HepG2 (cell line): ENCODE data around the gene DNMT3A. TPM values are rescaled to one million over a fixed set of nuclear protein-coding genes. Genes with fewer than 3 reads are reported as not detected.
A peak's percentile ranks its signal among the peaks of the same experiment; 100 is the strongest.

Experiments used
- ARHGAP35 ChIP-seq: sonication (generic); formaldehyde crosslinking; IDR thresholded peaks from 2 replicates; pipeline ENCODE4 v1.9.0; 2022; ENCODE audit warnings: mild to moderate bottlenecking, inconsistent platforms, moderate library complexity, missing genetic modification reagents, borderline replicate concordance
- ASH2L ChIP-seq: fragments of 300-600, 200-600 bp; sonication (generic); IDR thresholded peaks from 2 replicates; pipeline ENCODE4 v1.7.0; 2017; ENCODE audit warnings: low read depth, mild to moderate bottlenecking, moderate library complexity, mixed read lengths, low read length; ENCODE audit not compliant: insufficient read length
- FOXK1 ChIP-seq: sonication (generic); formaldehyde crosslinking; IDR thresholded peaks from 2 replicates; pipeline ENCODE4 v1.4.0; 2020; ENCODE audit warnings: low read depth, missing genetic modification reagents, borderline replicate concordance
- KLF9 ChIP-seq: IDR thresholded peaks from 2 replicates; pipeline ENCODE4 v1.6.1; 2016; ENCODE audit warnings: low read depth
- KMT2B ChIP-seq: IDR thresholded peaks from 2 replicates; pipeline ENCODE4 v1.6.1; 2016; ENCODE audit warnings: missing genetic modification reagents, missing compliant biosample characterization
- POLR2AphosphoS5 ChIP-seq: IDR thresholded peaks from 2 replicates; pipeline ENCODE4 v1.6.1; 2012; ENCODE audit warnings: low read depth, low read length
- SALL1 ChIP-seq: sonication (generic); formaldehyde crosslinking; IDR thresholded peaks from 2 replicates; pipeline ENCODE4 v1.8.0; 2022; ENCODE audit warnings: mild to moderate bottlenecking, missing genetic modification reagents
- SETDB1 ChIP-seq: sonication (generic); formaldehyde crosslinking; IDR thresholded peaks from 2 replicates; pipeline ENCODE4 v1.5.1; 2020; ENCODE audit warnings: missing genetic modification reagents, mild to moderate bottlenecking, borderline replicate concordance
- TAF1 ChIP-seq: sonication (generic); formaldehyde crosslinking; IDR thresholded peaks from 2 replicates; pipeline ENCODE4 v1.4.0; 2020; ENCODE audit warnings: missing genetic modification reagents
- ZNF180 ChIP-seq: sonication (generic); formaldehyde crosslinking; IDR thresholded peaks from 2 replicates; pipeline ENCODE4 v1.4.0; 2020; ENCODE audit warnings: low read depth, missing genetic modification reagents, borderline replicate concordance
- ZNF530 ChIP-seq: sonication (generic); formaldehyde crosslinking; IDR thresholded peaks from 2 replicates; pipeline ENCODE4 v1.5.0; 2020; ENCODE audit warnings: low read depth, mild to moderate bottlenecking, missing genetic modification reagents
- ZNF768 ChIP-seq: sonication (generic); formaldehyde crosslinking; IDR thresholded peaks from 2 replicates; pipeline ENCODE4 v1.4.0; 2020; ENCODE audit warnings: missing genetic modification reagents
- ZNF777 ChIP-seq: sonication (generic); formaldehyde crosslinking; IDR thresholded peaks from 2 replicates; pipeline ENCODE4 v1.4.0; 2020; ENCODE audit warnings: missing genetic modification reagents
- ZSCAN9 ChIP-seq: IDR thresholded peaks from 2 replicates; pipeline ENCODE4 v1.6.1; 2016; ENCODE audit warnings: borderline replicate concordance
- polyA plus RNA-seq, 8 experiments: library from polyadenylated mRNA; depleted of rRNA in 3 of 8; stranded (reverse) in 7 of 8; unstranded in 1 of 8; fragments of >200 nt; fragmentation: Illumina TruSeq in 4 of 8; extraction: Trizol in 4 of 8; gene quantifications; 2 replicates each; pipeline versions ENCODE4 v1.2.1 to v1.2.3, GENCODE V29; 2011 to 2016; ENCODE audit warnings: low read depth in 4 of 8, missing spikeins in 1 of 8, mixed read lengths in 1 of 8; ENCODE audit not compliant: insufficient read depth in 1 of 8
- total RNA-seq, 5 experiments: library from RNA; depleted of rRNA; stranded (reverse); fragments of >200 nt; fragmentation: Illumina TruSeq; extraction: Trizol; gene quantifications; 2 replicates each; pipeline ENCODE4 v1.2.3, GENCODE V29; 2016; ENCODE audit warnings: low read depth in 1 of 5
- TF ChIP-seq, protein P1 (sequence below): IDR thresholded peaks from 2 replicates; pipeline ENCODE4 v1.6.1; 2018; ENCODE audit warnings: missing genetic modification reagents
- TF ChIP-seq, protein P2 (sequence below): sonication (generic); formaldehyde crosslinking; IDR thresholded peaks from 2 replicates; pipeline ENCODE4 v1.5.1; 2020; ENCODE audit warnings: missing genetic modification reagents, mild to moderate bottlenecking, borderline replicate concordance
- TF ChIP-seq, protein P3 (sequence below): sonication (generic); formaldehyde crosslinking; IDR thresholded peaks from 2 replicates; pipeline ENCODE4 v1.4.0; 2020; ENCODE audit warnings: mild to moderate bottlenecking, missing genetic modification reagents
- TF ChIP-seq, protein P4 (sequence below): IDR thresholded peaks from 2 replicates; pipeline ENCODE4 v1.6.1; 2016; ENCODE audit warnings: low read depth, missing genetic modification reagents, missing compliant biosample characterization

The DNMT3A gene
- total and polyA plus RNA-seq, 2 of the 13 experiments (the other 11 are each of a cell fraction or from before 2014, with no cell fraction given), result 14.7 to 29.1 TPM

DNA sequence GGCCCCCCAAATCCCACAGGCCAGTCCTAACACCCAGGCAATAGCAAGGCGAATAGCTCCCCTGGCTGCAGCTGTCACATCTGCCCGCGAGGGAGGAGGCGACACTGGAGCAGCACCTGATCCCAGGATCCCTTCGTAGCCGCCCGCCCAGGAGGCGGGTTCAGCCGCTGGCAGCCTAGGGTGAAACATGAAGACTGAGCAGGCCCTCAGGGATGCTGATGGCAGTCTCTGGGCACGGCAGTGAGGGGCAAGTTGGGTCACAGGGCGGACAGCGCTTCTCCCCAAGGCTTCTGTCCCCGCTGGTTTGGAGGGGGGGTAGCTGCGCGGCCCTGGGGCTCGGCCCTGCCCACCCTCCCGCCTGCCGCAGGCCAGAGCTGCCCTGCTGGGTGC is 1.9 kb downstream of the DNMT3A start (continued):
- TF ChIP-seq ZNF530 (CRISPR knock-in tag) (no peak), FOXK1 (CRISPR knock-in tag) (no peak), KMT2B (CRISPR knock-in tag) (no peak), SALL1 (peak; percentile 21; the same call in 1 of the 2 replicates), ZNF180 (CRISPR knock-in tag) (no peak), POLR2AphosphoS5 (no peak), TAF1 (CRISPR knock-in tag) (no peak), ZNF768 (CRISPR knock-in tag) (no peak), SETDB1 (CRISPR knock-in tag) (no peak), ZNF777 (CRISPR knock-in tag) (no peak), ASH2L (no peak), ARHGAP35 (CRISPR knock-in tag) (no peak), KLF9 (CRISPR knock-in tag) (no peak), ZSCAN9 (CRISPR knock-in tag) (no peak)
- TF ChIP-seq, protein P1, sequence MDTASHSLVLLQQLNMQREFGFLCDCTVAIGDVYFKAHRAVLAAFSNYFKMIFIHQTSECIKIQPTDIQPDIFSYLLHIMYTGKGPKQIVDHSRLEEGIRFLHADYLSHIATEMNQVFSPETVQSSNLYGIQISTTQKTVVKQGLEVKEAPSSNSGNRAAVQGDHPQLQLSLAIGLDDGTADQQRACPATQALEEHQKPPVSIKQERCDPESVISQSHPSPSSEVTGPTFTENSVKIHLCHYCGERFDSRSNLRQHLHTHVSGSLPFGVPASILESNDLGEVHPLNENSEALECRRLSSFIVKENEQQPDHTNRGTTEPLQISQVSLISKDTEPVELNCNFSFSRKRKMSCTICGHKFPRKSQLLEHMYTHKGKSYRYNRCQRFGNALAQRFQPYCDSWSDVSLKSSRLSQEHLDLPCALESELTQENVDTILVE (CRISPR knock-in tag), result no peak
- TF ChIP-seq, protein P2, sequence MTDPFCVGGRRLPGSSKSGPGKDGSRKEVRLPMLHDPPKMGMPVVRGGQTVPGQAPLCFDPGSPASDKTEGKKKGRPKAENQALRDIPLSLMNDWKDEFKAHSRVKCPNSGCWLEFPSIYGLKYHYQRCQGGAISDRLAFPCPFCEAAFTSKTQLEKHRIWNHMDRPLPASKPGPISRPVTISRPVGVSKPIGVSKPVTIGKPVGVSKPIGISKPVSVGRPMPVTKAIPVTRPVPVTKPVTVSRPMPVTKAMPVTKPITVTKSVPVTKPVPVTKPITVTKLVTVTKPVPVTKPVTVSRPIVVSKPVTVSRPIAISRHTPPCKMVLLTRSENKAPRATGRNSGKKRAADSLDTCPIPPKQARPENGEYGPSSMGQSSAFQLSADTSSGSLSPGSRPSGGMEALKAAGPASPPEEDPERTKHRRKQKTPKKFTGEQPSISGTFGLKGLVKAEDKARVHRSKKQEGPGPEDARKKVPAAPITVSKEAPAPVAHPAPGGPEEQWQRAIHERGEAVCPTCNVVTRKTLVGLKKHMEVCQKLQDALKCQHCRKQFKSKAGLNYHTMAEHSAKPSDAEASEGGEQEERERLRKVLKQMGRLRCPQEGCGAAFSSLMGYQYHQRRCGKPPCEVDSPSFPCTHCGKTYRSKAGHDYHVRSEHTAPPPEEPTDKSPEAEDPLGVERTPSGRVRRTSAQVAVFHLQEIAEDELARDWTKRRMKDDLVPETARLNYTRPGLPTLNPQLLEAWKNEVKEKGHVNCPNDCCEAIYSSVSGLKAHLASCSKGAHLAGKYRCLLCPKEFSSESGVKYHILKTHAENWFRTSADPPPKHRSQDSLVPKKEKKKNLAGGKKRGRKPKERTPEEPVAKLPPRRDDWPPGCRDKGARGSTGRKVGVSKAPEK (CRISPR knock-in tag), result no peak
- TF ChIP-seq, protein P3, sequence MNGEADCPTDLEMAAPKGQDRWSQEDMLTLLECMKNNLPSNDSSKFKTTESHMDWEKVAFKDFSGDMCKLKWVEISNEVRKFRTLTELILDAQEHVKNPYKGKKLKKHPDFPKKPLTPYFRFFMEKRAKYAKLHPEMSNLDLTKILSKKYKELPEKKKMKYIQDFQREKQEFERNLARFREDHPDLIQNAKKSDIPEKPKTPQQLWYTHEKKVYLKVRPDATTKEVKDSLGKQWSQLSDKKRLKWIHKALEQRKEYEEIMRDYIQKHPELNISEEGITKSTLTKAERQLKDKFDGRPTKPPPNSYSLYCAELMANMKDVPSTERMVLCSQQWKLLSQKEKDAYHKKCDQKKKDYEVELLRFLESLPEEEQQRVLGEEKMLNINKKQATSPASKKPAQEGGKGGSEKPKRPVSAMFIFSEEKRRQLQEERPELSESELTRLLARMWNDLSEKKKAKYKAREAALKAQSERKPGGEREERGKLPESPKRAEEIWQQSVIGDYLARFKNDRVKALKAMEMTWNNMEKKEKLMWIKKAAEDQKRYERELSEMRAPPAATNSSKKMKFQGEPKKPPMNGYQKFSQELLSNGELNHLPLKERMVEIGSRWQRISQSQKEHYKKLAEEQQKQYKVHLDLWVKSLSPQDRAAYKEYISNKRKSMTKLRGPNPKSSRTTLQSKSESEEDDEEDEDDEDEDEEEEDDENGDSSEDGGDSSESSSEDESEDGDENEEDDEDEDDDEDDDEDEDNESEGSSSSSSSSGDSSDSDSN (CRISPR knock-in tag), result no peak
- TF ChIP-seq, protein P4, sequence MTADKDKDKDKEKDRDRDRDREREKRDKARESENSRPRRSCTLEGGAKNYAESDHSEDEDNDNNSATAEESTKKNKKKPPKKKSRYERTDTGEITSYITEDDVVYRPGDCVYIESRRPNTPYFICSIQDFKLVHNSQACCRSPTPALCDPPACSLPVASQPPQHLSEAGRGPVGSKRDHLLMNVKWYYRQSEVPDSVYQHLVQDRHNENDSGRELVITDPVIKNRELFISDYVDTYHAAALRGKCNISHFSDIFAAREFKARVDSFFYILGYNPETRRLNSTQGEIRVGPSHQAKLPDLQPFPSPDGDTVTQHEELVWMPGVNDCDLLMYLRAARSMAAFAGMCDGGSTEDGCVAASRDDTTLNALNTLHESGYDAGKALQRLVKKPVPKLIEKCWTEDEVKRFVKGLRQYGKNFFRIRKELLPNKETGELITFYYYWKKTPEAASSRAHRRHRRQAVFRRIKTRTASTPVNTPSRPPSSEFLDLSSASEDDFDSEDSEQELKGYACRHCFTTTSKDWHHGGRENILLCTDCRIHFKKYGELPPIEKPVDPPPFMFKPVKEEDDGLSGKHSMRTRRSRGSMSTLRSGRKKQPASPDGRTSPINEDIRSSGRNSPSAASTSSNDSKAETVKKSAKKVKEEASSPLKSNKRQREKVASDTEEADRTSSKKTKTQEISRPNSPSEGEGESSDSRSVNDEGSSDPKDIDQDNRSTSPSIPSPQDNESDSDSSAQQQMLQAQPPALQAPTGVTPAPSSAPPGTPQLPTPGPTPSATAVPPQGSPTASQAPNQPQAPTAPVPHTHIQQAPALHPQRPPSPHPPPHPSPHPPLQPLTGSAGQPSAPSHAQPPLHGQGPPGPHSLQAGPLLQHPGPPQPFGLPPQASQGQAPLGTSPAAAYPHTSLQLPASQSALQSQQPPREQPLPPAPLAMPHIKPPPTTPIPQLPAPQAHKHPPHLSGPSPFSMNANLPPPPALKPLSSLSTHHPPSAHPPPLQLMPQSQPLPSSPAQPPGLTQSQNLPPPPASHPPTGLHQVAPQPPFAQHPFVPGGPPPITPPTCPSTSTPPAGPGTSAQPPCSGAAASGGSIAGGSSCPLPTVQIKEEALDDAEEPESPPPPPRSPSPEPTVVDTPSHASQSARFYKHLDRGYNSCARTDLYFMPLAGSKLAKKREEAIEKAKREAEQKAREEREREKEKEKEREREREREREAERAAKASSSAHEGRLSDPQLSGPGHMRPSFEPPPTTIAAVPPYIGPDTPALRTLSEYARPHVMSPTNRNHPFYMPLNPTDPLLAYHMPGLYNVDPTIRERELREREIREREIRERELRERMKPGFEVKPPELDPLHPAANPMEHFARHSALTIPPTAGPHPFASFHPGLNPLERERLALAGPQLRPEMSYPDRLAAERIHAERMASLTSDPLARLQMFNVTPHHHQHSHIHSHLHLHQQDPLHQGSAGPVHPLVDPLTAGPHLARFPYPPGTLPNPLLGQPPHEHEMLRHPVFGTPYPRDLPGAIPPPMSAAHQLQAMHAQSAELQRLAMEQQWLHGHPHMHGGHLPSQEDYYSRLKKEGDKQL, result no peak
